GM12878 (cell line): ENCODE measurements around the gene SPSB3. TPM values are rescaled to one million over a fixed set of nuclear protein-coding genes. Genes with fewer than 3 reads are reported as not detected.

Source experiments
- ATAC-seq: fragments of 200-7000 bp; cut with Tn5 transposase; 3 replicates; pipeline ENCODE4 v1.9.1; 2020; ENCODE audit warnings: mild to moderate bottlenecking, moderate library complexity
- BruUV-seq: library from RNA; stranded (reverse); fragments of 400-500 nt; replicated peaks from 2 replicates; lab custom pipeline; 2021; lab: Mats Ljungman, UMichigan
- CTCF ChIA-PET: fragments of 300-600 bp; sonication (Branson Sonifier 250); formaldehyde crosslinking; extraction: SDS; loops from one replicate; lab custom pipeline; 2021; ENCODE audit warnings: inconsistent platforms; lab: Yijun Ruan, JAX
- POLR2A ChIA-PET: fragments of 350-600 bp; formaldehyde crosslinking; extraction: SDS; loops from one replicate; lab custom pipeline; 2021; ENCODE audit warnings: inconsistent platforms; lab: Charles Lee
- RAD21 ChIA-PET: fragments of 300-600 bp; sonication (Branson Sonifier 250); formaldehyde crosslinking; loops from one replicate; lab custom pipeline; 2023; ENCODE audit warnings: antibody characterized with exemption; ENCODE audit not compliant: unreplicated experiment; lab: Charles Lee
- SMC1A ChIA-PET: fragments of 300-600 bp; sonication (Branson Sonifier 250); formaldehyde crosslinking; loops from one replicate; lab custom pipeline; 2023; ENCODE audit not compliant: unreplicated experiment, uncharacterized antibody; lab: Charles Lee
- DNase-seq: peaks from one replicate; pipeline ENCODE4 v3.0.0-alpha.2; 2011; ENCODE audit warnings: low read depth, low spot score
- FAIRE-seq: peaks from 3 replicates; lab custom pipeline; 2011; peaks lifted over from hg19 to GRCh38; lab: Jason Lieb, UNC
- H2AFZ ChIP-seq: 2 replicates; pipeline ENCODE4 v1.6.0; 2011; ENCODE audit warnings: low read depth, low read length, control low read depth; ENCODE audit not compliant: control insufficient read depth
- H3K27ac ChIP-seq: 2 replicates; pipeline ENCODE4 v1.5.1; 2011; ENCODE audit warnings: control low read depth; ENCODE audit not compliant: control insufficient read depth, insufficient read depth
- H3K27me3 ChIP-seq, 2 experiments: replicated peaks in 1 of 2; 2 replicates each; pipeline versions ENCODE4 v1.6.0 to v1.6.1; 2011; ENCODE audit warnings: low read length in 1 of 2; ENCODE audit not compliant: control insufficient read depth in 2 of 2, insufficient read depth in 2 of 2
- H3K36me3 ChIP-seq, 2 experiments: 2 replicates each; pipeline ENCODE4 v1.5.1; 2011; ENCODE audit warnings: low read length in 1 of 2; ENCODE audit not compliant: control insufficient read depth in 2 of 2, insufficient read depth in 2 of 2
- H3K4me1 ChIP-seq: 2 replicates; pipeline ENCODE4 v1.6.1; 2011; ENCODE audit warnings: mild to moderate bottlenecking, low read length, moderate library complexity, mixed read lengths; ENCODE audit not compliant: control insufficient read depth, insufficient read depth
- H3K4me2 ChIP-seq: 2 replicates; pipeline ENCODE4 v1.6.0; 2011; ENCODE audit warnings: control low read depth; ENCODE audit not compliant: control insufficient read depth, insufficient read depth
- H3K4me3 ChIP-seq: fragments of 200-600 bp; sonication (generic); 2 replicates; pipeline ENCODE4 v1.5.1; 2016
- H3K79me2 ChIP-seq: 2 replicates; pipeline ENCODE4 v1.6.0; 2011; ENCODE audit warnings: low read length; ENCODE audit not compliant: control insufficient read depth, insufficient read depth
- H3K9ac ChIP-seq: 2 replicates; pipeline ENCODE4 v1.8.0; 2011; ENCODE audit warnings: low read length, control low read depth, mixed read lengths; ENCODE audit not compliant: control insufficient read depth, insufficient read depth
- H3K9me3 ChIP-seq: replicated peaks from 3 replicates; pipeline ENCODE4 v1.5.1; 2011; ENCODE audit warnings: mild to moderate bottlenecking, low read length; ENCODE audit not compliant: control insufficient read depth, insufficient read depth
- H4K20me1 ChIP-seq: 2 replicates; pipeline ENCODE4 v1.6.0; 2011; ENCODE audit not compliant: control insufficient read depth, insufficient read depth
- GATAD2B ChIP-seq: fragments of 450-650 bp; conservative IDR thresholded peaks from 2 replicates; pipeline ENCODE4 v1.6.1; 2017; ENCODE audit warnings: low read depth, mild to moderate bottlenecking, moderate library complexity
- MXI1 ChIP-seq: fragments of 150-350 bp; IDR thresholded peaks from 2 replicates; pipeline ENCODE4 v1.6.1; 2011; ENCODE audit warnings: low read depth, mild to moderate bottlenecking, inconsistent platforms, low read length, improper control_type of control experiment
- TCF12 ChIP-seq: IDR thresholded peaks from 2 replicates; pipeline ENCODE4 v1.6.1; 2011; ENCODE audit warnings: low read depth, mild to moderate bottlenecking, low read length
- ZNF217 ChIP-seq: fragments of 450-650 bp; IDR thresholded peaks from 2 replicates; pipeline ENCODE4 v1.6.1; 2017; ENCODE audit warnings: antibody characterized with exemption, mild to moderate bottlenecking
- ZNF687 ChIP-seq: fragments of 450-650 bp; IDR thresholded peaks from 2 replicates; pipeline ENCODE4 v1.6.1; 2017; ENCODE audit warnings: mild to moderate bottlenecking, moderate library complexity
- WGBS: methylation state at CpG from one replicate; pipeline ENCODE4 v1.1.6; 2016; ENCODE audit warnings: low lambda C conversion rate; ENCODE audit not compliant: insufficient replicate concordance, insufficient coverage; ENCODE audit errors: missing lambda C conversion rate; 5-methylcytosine and 5-hydroxymethylcytosine counted together
- in situ Hi-C: fragments of 300-500 bp; cut with MboI; formaldehyde crosslinking; loops from 9 replicates; pipeline ENCODE4 v1.14.3; 2018; ENCODE audit warnings: mixed read lengths
- intact Hi-C: fragments of 100-400 bp; cut with micrococcal nuclease; formaldehyde crosslinking; loops from one replicate; pipeline ENCODE4 v1.14.2; 2022; ENCODE audit not compliant: unreplicated experiment
- polyA plus RNA-seq, 11 experiments: library from polyadenylated mRNA; depleted of rRNA in 4 of 11; unstranded in 6 of 11; stranded (reverse) in 5 of 11; fragments of >200 nt; fragmentation: Nextera tagmentation in 4 of 11; fragmentation: Illumina TruSeq in 1 of 11; extraction: Ambion mirVana in 4 of 11; extraction: Trizol in 1 of 11; gene quantifications; 1 replicate in 1 of 11; 2 replicates in 10 of 11; pipeline versions ENCODE4 v1.2.1 to v1.2.3, GENCODE V29; 2011 to 2016; ENCODE audit warnings: inconsistent platforms in 2 of 11, missing spikeins in 2 of 11, low read depth in 1 of 11
- total RNA-seq, 4 experiments: library from RNA; depleted of rRNA in 3 of 4; stranded (reverse); fragments of >200 nt in 3 of 4; fragmentation: Illumina TruSeq in 1 of 4; extraction: Trizol in 1 of 4; gene quantifications; 2 replicates each; pipeline versions ENCODE4 v1.2.1 to v1.2.3, GENCODE V29; 2013 to 2021
- TF ChIP-seq, protein P1 (sequence below): fragments of 450-650 bp; IDR thresholded peaks from 2 replicates; pipeline ENCODE4 v1.6.1; 2017; ENCODE audit warnings: antibody characterized with exemption, mild to moderate bottlenecking, moderate library complexity
- TF ChIP-seq, protein P2 (sequence below): fragments of 450-650 bp; IDR thresholded peaks from 2 replicates; pipeline ENCODE4 v1.6.1; 2016; ENCODE audit warnings: mild to moderate bottlenecking

Gene SPSB3
- total and polyA plus RNA-seq, 10 of the 15 experiments (the other 5 are each of a cell fraction or from before 2014, with no cell fraction given), result 0.31 to 26.9 (median 14.0) TPM

GRCh38 chr16:1808691-1809090, 26.3 kb upstream of the SPSB3 start:
- H3K36me3 ChIP-seq, result peaks cover 0 to 1% of the 10 kb centered on the region in 2 experiments; a peak in 3 of 4 replicates
- DNase-seq, result no peak
- H3K27me3 ChIP-seq, result no peaks in the 10 kb centered on the region
- H3K79me2 ChIP-seq, result no peaks in the 10 kb centered on the region
- ChIA-PET POLR2A (no interaction called here), RAD21 (no interaction called here)
- no peak overlapping the region for H3K4me2 ChIP-seq
- no peak overlapping the region for H3K9ac ChIP-seq
- in situ Hi-C loops, result no loop called here
- no peaks in the 10 kb centered on the region for H3K4me1 ChIP-seq
- no peak for ATAC-seq
- H3K9me3 ChIP-seq, result no peaks in the 10 kb centered on the region; the same call in 2 of the 3 replicates
- H3K27ac ChIP-seq, result no peak overlapping the region
- no peak for FAIRE-seq
- TF ChIP-seq ZNF687, result no peak
- TF ChIP-seq MXI1, result no peak
- TF ChIP-seq, all 136 proteins: peak for 0
- ChIA-PET CTCF (no interaction called here), SMC1A (no interaction called here)
- 86% methylated on average over 18 of the region's 18 CpGs for WGBS
- Histone ChIP-seq H4K20me1 (no peaks in the 10 kb centered on the region), H3K4me3 (no peak overlapping the region), H2AFZ (no peak overlapping the region)
- intact Hi-C loops, result no loop called here
- no TSS peak for BruUV-seq

- ATAC-seq, result no peak
- H3K36me3 ChIP-seq, result peaks cover 0 to 1% of the 10 kb centered on the region in 2 experiments; a peak in 3 of 4 replicates
- no TSS peak for BruUV-seq
- H4K20me1 ChIP-seq, result no peaks in the 10 kb centered on the region
- H3K4me3 ChIP-seq, result no peak overlapping the region
- no peaks in the 10 kb centered on the region for H3K27me3 ChIP-seq
- ChIA-PET CTCF (no interaction called here), RAD21 (no interaction called here), POLR2A (no interaction called here), SMC1A (no interaction called here)
- intact Hi-C loops (no loop called here), in situ Hi-C loops (no loop called here)
- H2AFZ ChIP-seq, result no peak overlapping the region
- no peak overlapping the region for H3K27ac ChIP-seq
- no peak for DNase-seq
- no peak overlapping the region for H3K9ac ChIP-seq
- H3K9me3 ChIP-seq, result no peaks in the 10 kb centered on the region; the same call in 2 of the 3 replicates
- no peaks in the 10 kb centered on the region for H3K79me2 ChIP-seq
- H3K4me2 ChIP-seq, result no peak overlapping the region
- no peak for FAIRE-seq
- WGBS, result 87% methylated on average over 10 of the region's 10 CpGs
- no peaks in the 10 kb centered on the region for H3K4me1 ChIP-seq
- no peak for TF ChIP-seq ZNF217
- TF ChIP-seq TCF12, result no peak
- TF ChIP-seq, protein P1, sequence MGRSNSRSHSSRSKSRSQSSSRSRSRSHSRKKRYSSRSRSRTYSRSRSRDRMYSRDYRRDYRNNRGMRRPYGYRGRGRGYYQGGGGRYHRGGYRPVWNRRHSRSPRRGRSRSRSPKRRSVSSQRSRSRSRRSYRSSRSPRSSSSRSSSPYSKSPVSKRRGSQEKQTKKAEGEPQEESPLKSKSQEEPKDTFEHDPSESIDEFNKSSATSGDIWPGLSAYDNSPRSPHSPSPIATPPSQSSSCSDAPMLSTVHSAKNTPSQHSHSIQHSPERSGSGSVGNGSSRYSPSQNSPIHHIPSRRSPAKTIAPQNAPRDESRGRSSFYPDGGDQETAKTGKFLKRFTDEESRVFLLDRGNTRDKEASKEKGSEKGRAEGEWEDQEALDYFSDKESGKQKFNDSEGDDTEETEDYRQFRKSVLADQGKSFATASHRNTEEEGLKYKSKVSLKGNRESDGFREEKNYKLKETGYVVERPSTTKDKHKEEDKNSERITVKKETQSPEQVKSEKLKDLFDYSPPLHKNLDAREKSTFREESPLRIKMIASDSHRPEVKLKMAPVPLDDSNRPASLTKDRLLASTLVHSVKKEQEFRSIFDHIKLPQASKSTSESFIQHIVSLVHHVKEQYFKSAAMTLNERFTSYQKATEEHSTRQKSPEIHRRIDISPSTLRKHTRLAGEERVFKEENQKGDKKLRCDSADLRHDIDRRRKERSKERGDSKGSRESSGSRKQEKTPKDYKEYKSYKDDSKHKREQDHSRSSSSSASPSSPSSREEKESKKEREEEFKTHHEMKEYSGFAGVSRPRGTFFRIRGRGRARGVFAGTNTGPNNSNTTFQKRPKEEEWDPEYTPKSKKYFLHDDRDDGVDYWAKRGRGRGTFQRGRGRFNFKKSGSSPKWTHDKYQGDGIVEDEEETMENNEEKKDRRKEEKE, result no peak
- TF ChIP-seq, protein P2, sequence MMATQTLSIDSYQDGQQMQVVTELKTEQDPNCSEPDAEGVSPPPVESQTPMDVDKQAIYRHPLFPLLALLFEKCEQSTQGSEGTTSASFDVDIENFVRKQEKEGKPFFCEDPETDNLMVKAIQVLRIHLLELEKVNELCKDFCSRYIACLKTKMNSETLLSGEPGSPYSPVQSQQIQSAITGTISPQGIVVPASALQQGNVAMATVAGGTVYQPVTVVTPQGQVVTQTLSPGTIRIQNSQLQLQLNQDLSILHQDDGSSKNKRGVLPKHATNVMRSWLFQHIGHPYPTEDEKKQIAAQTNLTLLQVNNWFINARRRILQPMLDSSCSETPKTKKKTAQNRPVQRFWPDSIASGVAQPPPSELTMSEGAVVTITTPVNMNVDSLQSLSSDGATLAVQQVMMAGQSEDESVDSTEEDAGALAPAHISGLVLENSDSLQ, result no peak
- no peak for TF ChIP-seq GATAD2B
Measured at GRCh38 chr16:1807626-1808025, 25.3 kb upstream of the SPSB3 start.
